Neural progenitor cell (in vitro differentiated cells): ENCODE measurements around the gene RET.

ENCODE experiments used
- CTCF ChIP-seq: fragments of 200-600 bp; sonication (generic); IDR thresholded peaks from 2 replicates; pipeline ENCODE4 v1.5.1; 2017; ENCODE audit warnings: antibody characterized with exemption, mild to moderate bottlenecking
- EZH2 ChIP-seq: fragments of 200-600 bp; sonication (generic); IDR thresholded peaks from 2 replicates; pipeline ENCODE4 v1.6.1; 2017; ENCODE audit warnings: antibody characterized with exemption, mild to moderate bottlenecking, moderate library complexity
- EZH2phosphoT487 ChIP-seq: fragments of 200-600 bp; sonication (generic); IDR thresholded peaks from 2 replicates; pipeline ENCODE4 v1.6.1; 2017; ENCODE audit warnings: antibody characterized with exemption

- no peak for TF ChIP-seq CTCF
- no peak for TF ChIP-seq EZH2
- TF ChIP-seq EZH2phosphoT487 = no peak
These were observed 60.3 kb downstream of the RET start for GRCh38 chr10:43136995-43137716.
